ENCODE data around the gene MINDY4. TPM values are rescaled to one million over a fixed set of nuclear protein-coding genes. Genes with fewer than 3 reads are reported as not detected.

The MINDY4 gene
- total RNA-seq, 1 experiment from 2014 or later: 9.2 TPM

GRCh38 chr7:30799206-30799975 lies 28.2 kb downstream of the MINDY4 start:
- intact Hi-C loops (cut with micrococcal nuclease): no loop called here
- Mint-ChIP-seq H3K27me3 (ENCODE audit: insufficient read depth, unreplicated experiment) (no peaks in the 10 kb centered on the region), H3K27ac (ENCODE audit: low read depth, unreplicated experiment) (peak overlapping the region; percentile 21), H3K4me3 (ENCODE audit: unreplicated experiment) (peak overlapping the region; percentile 14), H3K4me1 (ENCODE audit: insufficient read depth, unreplicated experiment) (peaks cover 47% of the 10 kb centered on the region), H3K9me3 (ENCODE audit: unreplicated experiment) (no peaks in the 10 kb centered on the region), H3K36me3 (ENCODE audit: insufficient read depth, unreplicated experiment) (peaks cover 21% of the 10 kb centered on the region)
- TF ChIP-seq CTCF (IDR thresholded peaks at IDR 0.05; ENCODE audit: unreplicated experiment): no peak
- BruUV-seq (replicated peaks): no TSS peak
- ChIA-PET CTCF (interaction anchor here (0.6 to 2.9 kb wide), 21 partner anchors 9 to 1680 kb away, joined by 3 to 33 read pairs (median 4); no protein-coding TSS in a partner anchor), POLR2A (no interaction called here)
- DNase-seq (ENCODE audit: unreplicated experiment): peak; percentile 92

- no peak for DNase-seq (ENCODE audit: unreplicated experiment)
- ChIA-PET CTCF (interaction anchor here (0.6 to 2.9 kb wide), 18 partner anchors 9 to 1679 kb away, joined by 3 to 33 read pairs (median 4); no protein-coding TSS in a partner anchor), POLR2A (no interaction called here)
- no TSS peak for BruUV-seq (replicated peaks)
- H3K4me3 Mint-ChIP-seq (ENCODE audit: unreplicated experiment): peak overlapping the region; percentile 14
- no peaks in the 10 kb centered on the region for H3K27me3 Mint-ChIP-seq (ENCODE audit: insufficient read depth, unreplicated experiment)
- intact Hi-C loops (cut with micrococcal nuclease): loop anchor here (1.0 kb wide), 2 partner anchors 60 to 178 kb away; no protein-coding TSS in a partner anchor
- TF ChIP-seq CTCF (IDR thresholded peaks at IDR 0.05; ENCODE audit: unreplicated experiment): no peak
- no peaks in the 10 kb centered on the region for H3K9me3 Mint-ChIP-seq (ENCODE audit: unreplicated experiment)
- peaks cover 19% of the 10 kb centered on the region for H3K36me3 Mint-ChIP-seq (ENCODE audit: insufficient read depth, unreplicated experiment)
- H3K4me1 Mint-ChIP-seq (ENCODE audit: insufficient read depth, unreplicated experiment): peaks cover 49% of the 10 kb centered on the region
- H3K27ac Mint-ChIP-seq (ENCODE audit: low read depth, unreplicated experiment): peak overlapping the region; percentile 21
Measured at GRCh38 chr7:30799976-30800661, 28.9 kb downstream of the MINDY4 start.

GRCh38 chr7:30800785-30801252 lies 29.6 kb downstream of the MINDY4 start:
- no peaks in the 10 kb centered on the region for H3K9me3 Mint-ChIP-seq (ENCODE audit: unreplicated experiment)
- H3K27ac Mint-ChIP-seq (ENCODE audit: low read depth, unreplicated experiment): no peak overlapping the region
- H3K36me3 Mint-ChIP-seq (ENCODE audit: insufficient read depth, unreplicated experiment): peaks cover 19% of the 10 kb centered on the region
- peak; percentile 80 for TF ChIP-seq CTCF (IDR thresholded peaks at IDR 0.05; ENCODE audit: unreplicated experiment)
- H3K27me3 Mint-ChIP-seq (ENCODE audit: insufficient read depth, unreplicated experiment): no peaks in the 10 kb centered on the region
- intact Hi-C loops (cut with micrococcal nuclease): loop anchor here (1.0 kb wide), 2 partner anchors 61 to 177 kb away; no protein-coding TSS in a partner anchor
- peaks cover 43% of the 10 kb centered on the region for H3K4me1 Mint-ChIP-seq (ENCODE audit: insufficient read depth, unreplicated experiment)
- DNase-seq (ENCODE audit: unreplicated experiment): peak; percentile 80
- BruUV-seq (replicated peaks): no TSS peak
- ChIA-PET CTCF (interaction anchor here (0.6 to 2.1 kb wide), 15 partner anchors 9 to 335 kb away, joined by 3 to 27 read pairs (median 3); no protein-coding TSS in a partner anchor), POLR2A (no interaction called here)
- H3K4me3 Mint-ChIP-seq (ENCODE audit: unreplicated experiment): no peak overlapping the region

- Mint-ChIP-seq H3K4me1 (ENCODE audit: insufficient read depth, unreplicated experiment) (peaks cover 24% of the 10 kb centered on the region), H3K9me3 (ENCODE audit: unreplicated experiment) (no peaks in the 10 kb centered on the region), H3K36me3 (ENCODE audit: insufficient read depth, unreplicated experiment) (peaks cover 19% of the 10 kb centered on the region), H3K27me3 (ENCODE audit: insufficient read depth, unreplicated experiment) (no peaks in the 10 kb centered on the region), H3K4me3 (ENCODE audit: unreplicated experiment) (no peak overlapping the region), H3K27ac (ENCODE audit: low read depth, unreplicated experiment) (no peak overlapping the region)
- ChIA-PET POLR2A (no interaction called here), CTCF (interaction anchor here (0.7 to 4.9 kb wide), 6 partner anchors 11 to 641 kb away, joined by 3 to 33 read pairs (median 4); no protein-coding TSS in a partner anchor)
- intact Hi-C loops (cut with micrococcal nuclease): no loop called here
- no TSS peak for BruUV-seq (replicated peaks)
- DNase-seq (ENCODE audit: unreplicated experiment): no peak
- TF ChIP-seq CTCF (IDR thresholded peaks at IDR 0.05; ENCODE audit: unreplicated experiment): no peak
Measured at GRCh38 chr7:30802812-30803211, 31.6 kb downstream of the MINDY4 start.

Data from MCF 10A (cell line).